ENCODE measurements around the gene ADAMTS3.

- TF ChIP-seq POLR2A (IDR thresholded peaks at IDR 0.05; ENCODE audit: low read length) (no peak), GATA1 (IDR thresholded peaks at IDR 0.05; ENCODE audit: low read depth, low read length) (no peak)
Measured at GRCh38 chr4:72418458-72418857, 150.6 kb downstream of the ADAMTS3 start.

Measured in erythroblast (primary cell).